ENCODE results near the gene TTLL11.
A peak's percentile ranks its signal among the peaks of the same experiment; 100 is the strongest.

Gene TTLL11

GRCh38 chr9:121976751-121977150 lies 116.4 kb downstream of the TTLL11 start:
- H3K4me3 ChIP-seq (replicated peaks; ENCODE audit: low read depth, low read length), result no peak overlapping the region
- no peak for TF ChIP-seq CTCF (IDR thresholded peaks at IDR 0.05; ENCODE audit: insufficient read depth, low read length, poor library complexity, severe bottlenecking)
- no peaks in the 10 kb centered on the region for H3K36me3 ChIP-seq (ENCODE audit: control insufficient read depth, insufficient read depth, low read length)
- no peak for DNase-seq (ENCODE audit: extremely low read depth, insufficient read length)
- H3K27me3 ChIP-seq (replicated peaks; ENCODE audit: control insufficient read depth, insufficient read depth, low read length), result no peaks in the 10 kb centered on the region

DNA sequence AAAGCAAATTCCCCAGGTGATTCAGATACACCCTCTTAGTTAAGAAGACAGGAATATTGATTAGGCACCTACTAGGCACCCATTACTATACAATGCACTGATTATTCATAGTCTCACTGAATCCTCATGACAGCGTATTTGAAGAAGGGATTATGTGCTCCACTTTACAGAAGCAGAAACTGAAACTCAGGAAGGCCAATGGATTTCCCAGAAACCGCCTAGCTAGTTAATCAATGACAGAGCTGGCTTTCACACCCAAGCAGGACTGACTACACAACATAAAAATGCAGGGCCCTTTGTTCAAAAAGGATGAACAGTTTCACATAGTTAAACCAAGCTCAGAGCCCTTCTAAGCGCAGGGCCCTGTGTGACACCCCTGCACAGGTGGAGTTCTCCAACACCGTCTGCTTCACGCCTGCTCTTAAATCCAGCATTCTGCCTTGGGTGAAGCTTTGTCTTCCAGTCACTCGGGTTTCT lies 117.3 kb downstream of the TTLL11 start:
- Histone ChIP-seq H3K4me3 (replicated peaks; ENCODE audit: low read depth, low read length) (no peak overlapping the region), H3K27me3 (replicated peaks; ENCODE audit: control insufficient read depth, insufficient read depth, low read length) (no peaks in the 10 kb centered on the region), H3K36me3 (ENCODE audit: control insufficient read depth, insufficient read depth, low read length) (no peaks in the 10 kb centered on the region)
- no peak for DNase-seq (ENCODE audit: extremely low read depth, insufficient read length)
- no peak for TF ChIP-seq CTCF (IDR thresholded peaks at IDR 0.05; ENCODE audit: insufficient read depth, low read length, poor library complexity, severe bottlenecking)

DNA sequence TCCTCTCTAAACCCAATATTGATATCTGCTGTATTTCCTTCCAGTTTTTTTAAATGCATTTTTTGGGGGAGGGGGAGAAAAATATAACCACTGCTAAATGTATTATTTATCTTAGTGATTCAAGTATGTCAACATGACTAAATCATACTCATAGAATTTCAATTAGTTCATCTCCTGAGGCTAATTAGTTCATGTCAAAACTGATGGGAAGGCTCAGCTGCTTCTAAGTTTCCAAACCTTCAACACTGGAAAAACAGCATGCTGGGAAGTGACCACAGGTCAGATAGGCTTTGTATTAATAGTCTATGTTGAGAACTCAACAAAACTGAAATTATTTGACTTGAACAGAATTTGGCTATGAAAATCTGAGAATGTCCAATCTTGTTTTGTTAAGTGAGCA lies 118.7 kb downstream of the TTLL11 start:
- Histone ChIP-seq H3K27me3 (replicated peaks; ENCODE audit: control insufficient read depth, insufficient read depth, low read length) (no peaks in the 10 kb centered on the region; the same call in 1 of the 2 replicates), H3K4me3 (replicated peaks; ENCODE audit: low read depth, low read length) (no peak overlapping the region), H3K36me3 (ENCODE audit: control insufficient read depth, insufficient read depth, low read length) (no peaks in the 10 kb centered on the region)
- no peak for DNase-seq (ENCODE audit: extremely low read depth, insufficient read length)
- no peak for TF ChIP-seq CTCF (IDR thresholded peaks at IDR 0.05; ENCODE audit: insufficient read depth, low read length, poor library complexity, severe bottlenecking)

GRCh38 chr9:121972501-121972981 lies 120.6 kb downstream of the TTLL11 start:
- Histone ChIP-seq H3K27me3 (replicated peaks; ENCODE audit: control insufficient read depth, insufficient read depth, low read length) (no peaks in the 10 kb centered on the region; the same call in 1 of the 2 replicates), H3K4me3 (replicated peaks; ENCODE audit: low read depth, low read length) (no peak overlapping the region), H3K36me3 (ENCODE audit: control insufficient read depth, insufficient read depth, low read length) (no peaks in the 10 kb centered on the region)
- TF ChIP-seq CTCF (IDR thresholded peaks at IDR 0.05; ENCODE audit: insufficient read depth, low read length, poor library complexity, severe bottlenecking), result no peak
- DNase-seq (ENCODE audit: extremely low read depth, insufficient read length), result peak; percentile 24

- DNase-seq (ENCODE audit: extremely low read depth, insufficient read length), result no peak
- TF ChIP-seq CTCF (IDR thresholded peaks at IDR 0.05; ENCODE audit: insufficient read depth, low read length, poor library complexity, severe bottlenecking), result no peak
- Histone ChIP-seq H3K27me3 (replicated peaks; ENCODE audit: control insufficient read depth, insufficient read depth, low read length) (no peaks in the 10 kb centered on the region; the same call in none of the 2 replicates), H3K4me3 (replicated peaks; ENCODE audit: low read depth, low read length) (no peak overlapping the region), H3K36me3 (ENCODE audit: control insufficient read depth, insufficient read depth, low read length) (no peaks in the 10 kb centered on the region)
Observed at GRCh38 chr9:121968056-121968455, 125.1 kb downstream of the TTLL11 start.

- TF ChIP-seq CTCF (IDR thresholded peaks at IDR 0.05; ENCODE audit: insufficient read depth, low read length, poor library complexity, severe bottlenecking), result no peak
- no peak for DNase-seq (ENCODE audit: extremely low read depth, insufficient read length)
- Histone ChIP-seq H3K36me3 (ENCODE audit: control insufficient read depth, insufficient read depth, low read length) (no peaks in the 10 kb centered on the region), H3K4me3 (replicated peaks; ENCODE audit: low read depth, low read length) (no peak overlapping the region), H3K27me3 (replicated peaks; ENCODE audit: control insufficient read depth, insufficient read depth, low read length) (no peaks in the 10 kb centered on the region; the same call in none of the 2 replicates)
Observed at GRCh38 chr9:121966706-121967105, 126.4 kb downstream of the TTLL11 start.
